Hematopoietic multipotent progenitor cell (in vitro differentiated cells): ENCODE data around the gene HAPLN2. TPM values are rescaled to one million over a fixed set of nuclear protein-coding genes. Genes with fewer than 3 reads are reported as not detected.
A peak's percentile ranks its signal among the peaks of the same experiment; 100 is the strongest.
"Not testable (repeated sequence)": the region's sequence is repeated elsewhere in the genome, so short reads cannot be mapped to it uniquely, and the experiment has no call there.

Experiments
- DNase-seq, 3 donors: peaks; one replicate each; pipeline ENCODE4 v3.0.0-alpha.2; 2011 to 2015; ENCODE audit warnings: low read depth in 2 of 3, low spot score in 2 of 3
- total RNA-seq: library from RNA; depleted of rRNA; stranded (reverse); fragments of >200 nt; gene quantifications from one replicate; pipeline ENCODE4 v1.2.3, GENCODE V29; 2012

HAPLN2 gene
- total RNA-seq, 1 donor = under 0.01 TPM

DNA sequence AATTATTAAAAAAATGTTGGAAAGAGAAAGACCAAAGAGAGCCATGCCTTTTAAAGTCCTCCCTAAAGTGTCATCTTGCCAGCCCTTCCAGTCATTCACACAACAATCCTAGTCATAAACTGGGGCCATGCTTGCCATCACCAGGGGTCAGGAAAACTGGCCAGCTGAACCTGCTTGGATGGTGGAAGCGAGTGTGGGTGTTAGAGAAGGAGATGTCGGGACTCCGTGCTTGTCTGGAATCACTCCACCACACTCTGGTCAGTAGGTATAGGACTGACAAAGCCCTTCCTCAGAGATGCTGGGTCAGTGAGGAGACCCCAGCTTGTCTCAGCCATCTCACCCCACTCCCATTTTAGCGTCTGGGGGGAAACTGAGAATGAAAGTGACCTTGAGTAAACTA lies 3.3 kb upstream of the HAPLN2 start:
- no peak for DNase-seq

DNA sequence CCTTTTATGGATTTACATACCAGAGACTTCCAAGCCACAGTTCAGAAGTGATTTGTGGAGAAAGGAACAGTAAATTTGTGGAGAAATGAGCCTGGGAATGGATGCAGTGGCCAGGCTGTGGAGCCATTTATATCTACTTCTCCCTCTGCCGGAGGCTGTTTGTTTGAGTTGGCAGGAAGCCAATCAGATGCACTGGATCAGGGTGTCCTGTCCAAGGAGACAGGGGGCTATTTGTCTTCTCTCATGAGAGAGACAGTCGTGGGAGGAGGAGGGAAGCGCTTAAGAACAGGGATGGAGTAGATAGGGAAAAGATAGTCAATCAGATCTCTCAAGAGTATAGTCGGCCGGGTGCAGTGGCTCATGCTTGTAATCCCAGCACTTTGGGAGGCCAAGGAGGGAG lies 2.8 kb upstream of the HAPLN2 start:
- DNase-seq = peak in 1 of 3 donors; percentile 31

DNA sequence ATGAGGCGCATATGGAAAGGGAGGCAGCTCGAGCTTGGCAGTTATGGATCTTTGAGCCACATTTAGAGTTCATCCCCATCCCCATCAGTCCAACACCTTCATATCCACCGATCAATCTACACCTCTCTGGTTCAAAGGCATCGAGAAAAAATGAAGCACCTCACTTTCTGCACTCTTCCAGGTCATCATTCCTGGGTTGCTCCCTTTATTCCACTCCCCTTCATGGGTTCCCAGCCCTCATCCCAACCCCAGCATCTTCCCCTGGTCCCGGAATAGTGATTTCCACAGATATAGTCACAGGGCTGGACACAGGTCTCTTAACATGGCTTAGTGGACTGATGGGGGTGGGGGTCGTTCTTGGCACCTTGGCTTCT lies 354 bp downstream of the HAPLN2 start:
- DNase-seq = no peak

DNA sequence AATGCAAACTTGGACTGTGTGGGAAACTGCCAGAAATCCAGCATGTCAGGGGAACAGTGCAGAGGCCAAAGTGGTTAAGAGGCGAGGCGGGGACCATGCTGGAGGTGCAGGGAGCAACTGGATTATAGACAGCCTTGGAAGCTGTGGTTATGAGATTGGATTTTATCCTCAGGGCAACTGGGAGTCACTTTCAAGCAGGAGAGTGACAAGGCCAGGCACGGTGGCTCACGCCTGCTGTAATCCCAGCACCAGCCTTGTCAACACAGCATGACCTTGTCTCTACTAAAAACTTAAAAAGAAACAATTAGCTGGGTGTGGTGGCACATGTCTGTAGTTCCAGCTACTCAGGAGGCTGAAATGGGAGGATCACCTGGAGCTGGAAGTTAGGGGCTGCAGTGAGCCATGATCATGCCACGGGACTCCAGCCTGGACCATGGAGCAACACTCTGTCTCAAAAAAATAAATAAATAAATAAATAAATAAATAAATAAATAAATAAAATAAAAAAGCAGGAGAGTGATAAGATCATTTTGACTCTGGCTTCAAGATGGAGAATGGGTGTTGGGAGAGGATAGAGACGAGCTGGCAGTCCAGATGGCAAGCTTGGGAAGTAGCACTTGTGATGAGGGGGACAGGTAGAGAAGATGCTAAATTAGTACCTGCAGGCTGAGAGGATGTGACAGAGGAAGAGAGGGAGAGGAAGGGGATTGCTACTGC lies 3.5 kb downstream of the HAPLN2 start:
- DNase-seq = no peak

DNA sequence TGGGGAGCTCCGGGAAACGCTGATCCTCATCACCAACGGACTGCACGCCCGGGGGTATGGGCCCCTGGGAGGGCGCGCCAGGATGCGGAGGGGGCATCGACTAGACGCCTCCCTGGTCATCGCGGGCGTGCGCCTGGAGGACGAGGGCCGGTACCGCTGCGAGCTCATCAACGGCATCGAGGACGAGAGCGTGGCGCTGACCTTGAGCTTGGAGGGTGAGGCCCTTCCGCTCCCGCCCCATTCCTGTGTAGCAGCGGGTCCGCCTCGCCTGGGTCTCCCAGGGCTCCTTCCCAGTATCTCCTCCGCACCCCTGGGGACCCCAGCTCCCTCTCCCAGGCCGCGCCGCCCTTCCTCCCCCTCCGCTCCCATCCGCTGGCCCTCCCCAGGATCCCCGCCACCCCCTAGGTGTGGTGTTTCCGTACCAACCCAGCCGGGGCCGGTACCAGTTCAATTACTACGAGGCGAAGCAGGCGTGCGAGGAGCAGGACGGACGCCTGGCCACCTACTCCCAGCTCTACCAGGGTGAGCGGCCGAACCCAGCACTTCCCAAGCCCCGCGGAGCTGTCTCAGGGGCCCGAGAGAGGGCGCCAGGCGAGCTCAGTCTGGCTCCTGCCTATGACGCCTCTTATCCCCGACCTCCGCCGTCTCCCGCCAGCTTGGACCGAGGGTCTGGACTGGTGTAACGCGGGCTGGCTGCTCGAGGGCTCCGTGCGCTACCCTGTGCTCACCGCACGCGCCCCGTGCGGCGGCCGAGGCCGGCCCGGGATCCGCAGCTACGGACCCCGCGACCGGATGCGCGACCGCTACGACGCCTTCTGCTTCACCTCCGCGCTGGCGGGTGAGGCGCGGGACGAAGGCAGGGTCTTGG lies 5.0 kb downstream of the HAPLN2 start:
- DNase-seq = peak in 1 of 3 donors; percentile 56

DNA sequence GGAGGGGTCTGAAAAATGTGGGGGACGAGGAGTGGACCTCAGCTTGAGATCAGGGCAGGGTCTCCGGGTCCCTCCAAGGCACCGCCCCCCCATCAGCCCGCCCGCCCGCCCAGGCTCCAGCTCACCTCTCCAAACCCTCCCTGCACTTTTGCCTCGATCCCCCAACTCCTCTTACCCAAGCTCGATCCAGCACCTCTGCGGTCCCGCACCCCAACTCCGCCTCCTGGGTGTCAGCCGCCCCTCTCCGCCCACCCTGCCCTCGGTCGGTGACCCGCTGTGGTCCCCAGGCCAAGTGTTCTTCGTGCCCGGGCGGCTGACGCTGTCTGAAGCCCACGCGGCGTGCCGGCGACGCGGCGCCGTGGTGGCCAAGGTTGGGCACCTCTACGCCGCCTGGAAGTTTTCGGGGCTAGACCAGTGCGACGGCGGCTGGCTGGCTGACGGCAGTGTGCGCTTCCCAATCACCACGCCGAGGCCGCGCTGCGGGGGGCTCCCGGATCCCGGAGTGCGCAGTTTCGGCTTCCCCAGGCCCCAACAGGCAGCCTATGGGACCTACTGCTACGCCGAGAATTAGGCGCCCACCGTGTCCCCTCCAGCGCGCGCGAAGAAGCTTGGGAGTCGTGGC lies 5.7 kb downstream of the HAPLN2 start:
- DNase-seq = no peak

DNA sequence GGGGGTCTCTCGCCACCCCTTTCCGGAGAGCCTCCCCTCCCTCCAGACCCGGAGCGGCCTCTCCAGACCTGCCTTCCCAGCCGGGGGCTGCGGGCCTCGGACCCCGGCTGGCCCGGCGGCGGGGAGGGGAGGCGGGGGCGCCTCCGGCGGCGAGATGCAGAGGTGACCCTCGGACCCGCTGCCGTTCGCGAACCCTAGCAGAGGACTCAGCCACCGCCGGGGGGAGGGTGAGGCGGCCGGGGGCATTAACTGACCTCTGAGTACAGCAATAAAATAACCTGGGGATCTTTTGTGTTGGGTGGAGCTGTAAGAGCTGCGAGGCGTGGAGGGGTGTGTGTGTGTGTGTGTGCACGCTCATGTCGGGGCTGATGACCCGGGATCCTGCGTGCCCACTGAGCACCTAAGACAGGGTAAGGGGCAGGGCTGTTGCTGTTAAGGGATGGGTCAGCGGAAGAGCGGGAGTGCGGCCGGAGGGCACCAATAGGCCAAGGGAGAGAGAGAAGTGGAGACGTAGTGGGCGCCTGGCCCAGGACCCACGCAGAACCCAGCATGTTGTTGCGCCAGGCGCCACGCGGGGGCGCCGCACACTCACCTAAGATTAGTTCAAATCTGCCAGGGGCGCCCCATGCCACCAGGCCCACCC lies 6.3 kb downstream of the HAPLN2 start:
- peak; percentile 60 to 78 (median 67) for DNase-seq

DNA sequence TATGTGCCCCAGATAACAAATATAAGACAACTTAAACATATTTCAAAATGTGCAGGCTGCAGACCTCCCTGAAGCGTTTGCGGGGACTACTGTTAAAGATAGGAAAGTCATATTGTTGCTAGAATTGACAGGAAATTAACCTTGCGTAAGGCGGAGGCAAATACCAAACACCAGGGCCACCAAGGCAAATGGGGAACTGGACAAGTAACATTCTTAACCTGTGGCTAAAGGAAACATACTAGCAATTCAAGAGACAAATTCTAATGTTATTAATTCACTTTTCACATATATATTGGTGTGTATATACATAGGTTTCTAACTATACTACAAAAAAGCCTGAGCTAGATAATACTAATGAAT lies 6.8 kb downstream of the HAPLN2 start:
- no peak for DNase-seq

DNA sequence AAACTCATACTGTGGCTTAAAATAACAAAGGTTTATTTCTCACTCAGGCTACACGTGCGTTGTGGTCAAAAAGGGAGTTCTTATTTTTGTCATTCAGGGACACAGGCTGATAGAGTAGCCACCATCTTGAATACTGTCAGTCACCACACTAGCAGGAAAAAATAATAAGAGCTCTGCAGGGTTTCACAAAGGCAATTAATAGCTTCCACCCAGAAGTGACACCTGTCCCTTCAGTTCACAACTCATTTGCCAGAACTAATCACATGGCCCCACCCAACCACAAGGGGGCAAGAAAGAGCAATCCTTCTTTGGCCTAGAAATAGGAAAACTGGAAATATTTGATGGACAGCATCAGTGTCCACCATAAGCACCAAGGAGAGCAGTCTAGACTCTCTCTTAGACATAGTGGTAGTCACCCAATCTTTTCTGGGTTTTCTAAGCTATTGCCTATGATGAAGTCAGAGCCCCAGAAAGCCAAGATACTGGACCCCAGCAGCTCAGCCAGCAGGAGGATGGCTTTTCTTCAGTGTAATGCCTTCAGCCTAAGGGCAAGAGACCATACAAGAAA lies 8.2 kb downstream of the HAPLN2 start:
- peak in 1 of 3 donors; percentile 64 for DNase-seq

DNA sequence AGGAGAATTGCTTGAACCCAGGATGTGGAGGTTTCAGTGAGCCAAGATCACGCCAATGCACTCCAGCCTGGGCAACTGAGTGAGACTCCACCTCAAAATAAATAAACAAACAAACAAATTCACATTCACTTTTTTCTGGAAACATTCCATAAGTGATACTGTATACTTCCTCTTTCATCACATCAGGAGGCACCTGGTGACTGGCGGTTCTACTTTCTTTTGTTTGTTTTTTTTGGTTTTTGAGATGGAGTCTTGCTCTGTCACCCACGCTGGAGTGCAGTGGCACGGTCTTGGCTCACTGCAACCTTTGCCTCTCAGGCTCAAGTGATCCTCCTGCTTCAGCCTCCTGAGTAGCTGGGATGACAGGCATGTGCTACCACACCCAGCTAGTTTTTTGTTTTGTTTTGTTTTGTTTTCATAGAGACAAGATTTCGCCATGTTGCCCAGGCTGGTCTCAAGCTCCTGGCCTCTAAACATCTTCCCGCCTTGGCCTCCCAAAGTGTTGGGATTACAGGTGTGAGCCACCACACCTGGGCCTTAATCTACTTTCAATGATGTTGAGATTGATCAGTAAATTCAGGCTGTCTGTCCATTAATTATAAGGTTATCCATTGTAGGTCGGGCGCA lies 10.7 kb downstream of the HAPLN2 start:
- DNase-seq = no peak

DNA sequence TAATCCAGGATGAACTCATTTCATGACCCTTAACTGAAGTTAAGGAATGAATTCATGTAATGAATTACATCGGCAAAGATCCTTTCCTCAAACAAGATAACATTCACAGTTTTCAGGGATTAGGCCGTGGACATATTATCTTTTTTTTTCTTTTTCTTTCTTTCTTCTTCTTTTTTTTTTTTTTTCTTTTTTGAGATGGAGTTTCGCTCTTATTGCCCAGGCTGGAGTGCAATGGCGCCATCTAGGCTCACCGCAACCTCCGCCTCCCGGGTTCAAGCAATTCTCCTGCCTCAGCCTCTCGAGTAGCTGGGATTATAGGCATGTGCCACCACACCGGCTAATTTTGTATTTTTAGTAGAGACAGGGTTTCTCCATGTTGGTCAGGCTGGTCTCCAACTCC lies 11.9 kb downstream of the HAPLN2 start:
- not testable (repeated sequence) for DNase-seq

DNA sequence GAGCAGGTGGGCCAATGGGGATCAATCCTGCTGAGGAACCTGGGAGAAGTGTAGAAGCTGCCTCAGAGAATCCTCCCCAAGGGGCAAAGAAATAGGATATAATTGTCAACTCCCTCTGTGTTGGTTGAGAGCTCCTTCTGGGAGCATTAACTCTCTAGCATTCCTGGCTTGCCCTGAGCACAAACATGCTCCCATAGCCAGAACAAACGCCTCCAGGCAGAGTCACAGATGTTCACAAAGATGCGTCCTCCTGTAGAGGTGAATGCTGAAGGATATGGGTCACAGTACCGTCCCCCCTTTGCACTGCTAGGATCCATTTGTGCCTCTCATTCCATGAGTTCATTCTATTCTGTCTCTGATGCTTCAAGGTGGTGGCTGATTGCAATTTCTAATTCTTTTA lies 13.1 kb downstream of the HAPLN2 start:
- DNase-seq = no peak

DNA sequence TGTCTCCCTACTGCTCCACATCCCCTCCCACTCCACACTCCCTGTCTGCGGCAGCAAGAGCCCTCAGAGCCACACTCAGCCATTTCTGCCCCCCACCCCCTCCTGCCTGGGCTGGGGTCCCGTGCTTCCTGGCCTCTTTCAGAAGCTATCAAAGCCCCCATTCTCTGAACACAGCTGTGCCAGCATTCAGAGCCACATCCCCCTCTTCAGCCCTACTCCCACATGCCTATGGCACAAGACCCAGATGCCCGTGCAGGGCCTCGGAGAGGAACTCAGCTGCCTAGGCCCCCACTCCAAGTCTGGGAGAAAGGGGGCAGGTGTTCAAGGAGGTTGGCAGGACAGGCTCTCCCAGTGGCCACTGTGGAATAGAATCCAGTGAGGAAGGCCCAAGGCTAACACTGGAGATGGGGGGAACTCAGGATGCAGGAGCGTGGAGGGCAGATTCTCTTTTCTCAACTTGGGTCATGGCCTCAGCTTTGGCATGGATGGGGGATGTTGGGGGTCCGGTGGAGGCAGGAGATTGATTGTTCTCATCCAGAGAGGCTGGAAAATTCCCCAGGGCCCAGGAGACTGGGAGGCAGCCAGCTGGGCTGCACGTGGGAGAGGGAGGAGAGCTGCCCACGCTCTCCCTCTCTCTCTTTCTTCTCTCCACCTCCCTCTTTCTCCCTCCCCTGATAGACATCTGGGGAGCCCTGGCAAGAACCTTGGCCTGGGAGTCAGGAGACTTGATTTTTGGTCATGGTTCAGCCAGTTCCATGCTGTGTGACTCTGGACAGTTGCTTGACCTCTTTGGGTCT lies 19.2 kb downstream of the HAPLN2 start:
- no peak for DNase-seq

DNA sequence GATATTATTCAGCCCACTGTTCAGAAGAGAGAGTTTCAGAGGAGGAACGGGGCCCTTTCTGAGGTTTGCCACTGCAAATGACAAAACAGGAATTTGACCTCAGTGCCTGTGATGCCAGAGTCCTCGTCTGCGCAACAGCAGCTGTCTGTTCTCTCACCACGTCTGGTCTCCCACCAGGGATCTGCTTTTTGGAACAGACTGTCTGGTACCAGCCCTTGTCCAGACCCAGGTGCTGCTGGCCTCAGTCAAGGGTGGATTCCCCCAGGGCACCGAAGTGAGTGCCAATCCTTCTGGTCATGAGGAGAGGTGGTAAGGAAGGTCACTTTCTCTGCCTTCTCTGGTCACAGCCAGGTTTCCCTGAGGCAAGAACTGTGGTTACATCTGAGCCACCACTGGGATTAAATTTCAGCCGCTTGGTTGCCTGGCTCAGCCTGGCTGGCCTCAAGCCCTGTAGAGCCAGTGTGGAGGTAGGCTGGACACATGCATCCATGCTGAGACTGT lies 20.4 kb downstream of the HAPLN2 start:
- no peak for DNase-seq

DNA sequence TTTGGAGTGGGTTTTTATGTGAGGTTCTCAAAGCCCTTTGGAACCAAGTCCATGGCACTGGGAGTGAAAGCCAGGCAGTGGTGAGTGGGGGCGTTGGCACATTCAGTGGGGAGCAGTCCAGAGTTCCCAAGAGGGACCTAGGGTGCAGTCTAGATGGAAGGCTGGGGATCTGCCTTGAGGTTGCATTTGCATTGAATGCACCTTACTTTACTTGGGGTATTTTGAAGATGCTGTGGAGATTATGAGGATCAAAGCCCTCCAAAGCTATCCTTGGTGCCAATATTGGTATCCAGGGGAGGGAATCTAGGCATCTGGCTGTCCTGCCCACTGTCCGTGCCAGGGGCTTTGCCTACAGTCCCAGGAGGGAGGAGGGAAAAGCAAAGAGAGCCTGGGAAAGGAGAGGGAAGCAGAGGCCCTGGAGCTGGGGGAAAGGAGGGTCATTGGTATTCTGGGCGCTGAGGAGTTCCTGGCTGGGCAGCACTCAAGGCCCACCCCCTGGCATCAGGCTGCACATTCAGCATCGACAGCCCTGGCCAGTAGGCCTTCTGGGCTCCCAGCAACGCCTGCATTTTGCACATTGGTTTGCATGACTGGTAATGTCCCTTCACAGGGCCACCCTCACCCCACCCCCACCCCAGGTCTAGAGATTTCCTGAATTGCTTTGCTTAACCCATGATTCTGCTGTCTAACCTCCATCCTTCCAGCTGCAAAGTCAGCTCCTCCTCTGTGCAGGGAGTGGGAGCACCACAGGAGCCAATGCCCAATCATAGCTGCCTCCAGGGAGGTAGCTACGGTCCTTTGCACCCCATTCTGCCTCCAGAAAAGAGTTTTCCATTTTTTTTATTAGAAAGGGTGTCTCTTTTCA lies 21.9 kb downstream of the HAPLN2 start:
- no peak for DNase-seq

DNA sequence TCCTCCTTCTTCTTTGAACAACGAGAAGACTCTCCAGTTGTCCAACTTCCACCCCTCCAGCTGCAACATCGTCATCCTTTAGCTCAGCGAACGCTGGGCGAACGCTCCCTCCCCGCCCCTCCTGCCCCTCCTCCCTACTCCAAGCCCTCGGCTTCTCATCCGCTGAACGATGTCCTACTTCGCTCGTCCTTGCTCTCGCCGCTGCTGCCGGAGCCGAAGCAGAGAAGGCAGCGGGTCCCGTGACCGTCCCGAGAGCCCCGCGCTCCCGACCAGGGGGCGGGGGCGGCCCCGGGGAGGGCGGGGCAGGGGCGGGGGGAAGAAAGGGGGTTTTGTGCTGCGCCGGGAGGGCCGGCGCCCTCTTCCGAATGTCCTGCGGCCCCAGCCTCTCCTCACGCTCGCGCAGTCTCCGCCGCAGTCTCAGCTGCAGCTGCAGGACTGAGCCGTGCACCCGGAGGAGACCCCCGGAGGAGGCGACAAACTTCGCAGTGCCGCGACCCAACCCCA lies 22.6 kb downstream of the HAPLN2 start, which contains the start of gene BCAN:
Gene BCAN (plus strand): TSS at position 357 of the 504 bp plus-strand sequence. CDS start 3,938 bp downstream, outside the sequence.
- DNase-seq = no peak

DNA sequence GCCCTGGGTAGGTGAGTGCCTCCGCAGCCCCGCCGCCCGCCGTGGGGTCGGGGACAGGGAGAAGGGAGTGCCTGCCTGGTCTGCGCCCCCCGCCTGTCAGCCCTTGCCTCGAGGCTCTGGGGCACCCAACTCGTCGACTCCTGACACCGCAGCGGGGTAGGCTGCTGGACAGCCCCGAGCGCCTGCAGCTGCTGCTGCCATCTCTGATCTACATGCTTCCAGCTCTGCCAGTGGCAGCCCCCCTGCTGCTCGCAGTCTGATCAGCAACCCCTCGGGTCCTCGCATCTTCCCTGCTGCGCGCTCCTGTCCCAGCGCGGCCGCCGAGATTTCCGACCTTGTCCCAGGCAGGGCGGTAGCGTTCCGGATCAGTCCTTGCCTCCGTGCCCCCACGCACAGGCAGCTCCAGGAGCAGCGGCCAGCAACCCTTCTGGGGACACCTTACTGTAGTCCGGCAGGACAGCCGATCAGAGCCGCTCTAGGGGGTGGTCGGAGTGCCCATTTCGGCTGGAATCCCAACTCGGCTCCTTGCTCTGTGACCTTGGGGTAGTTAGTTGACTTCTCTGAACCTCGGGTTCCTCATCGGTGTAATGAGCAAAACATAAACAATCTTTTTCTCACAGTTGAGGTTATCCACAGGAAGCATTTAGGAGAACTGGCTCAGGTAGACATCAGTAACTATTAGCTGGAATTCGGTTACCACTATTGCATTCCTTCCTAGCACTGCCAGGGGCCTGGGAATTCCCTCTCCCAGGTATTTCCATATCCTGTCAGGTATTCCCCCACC lies 23.2 kb downstream of the HAPLN2 start:
- DNase-seq = no peak
